Endothelial cell of umbilical vein (primary cell): ENCODE data around the gene TTF2. TPM values are rescaled to one million over a fixed set of nuclear protein-coding genes. Genes with fewer than 3 reads are reported as not detected.

Experiments
- BruUV-seq: library from RNA; stranded (reverse); fragments of 400-500 nt; replicated peaks from 2 replicates; lab custom pipeline; 2021; lab: Mats Ljungman, UMichigan
- CTCF ChIA-PET: fragments of 300-600, 350-600 bp; sonication (Branson Sonifier 250); formaldehyde crosslinking; loops from one replicate; lab custom pipeline; 2021; ENCODE audit warnings: antibody characterized with exemption, inconsistent platforms; lab: Charles Lee
- POLR2A ChIA-PET: fragments of 300-600, 350-600 bp; sonication (Branson Sonifier 250); formaldehyde crosslinking; loops from one replicate; lab custom pipeline; 2021; ENCODE audit warnings: antibody characterized with exemption, inconsistent platforms; lab: Charles Lee
- DNase-seq: peaks from one replicate; pipeline ENCODE4 v3.0.0-alpha.2; 2011; ENCODE audit warnings: low read depth, low spot score
- FAIRE-seq: peaks from 2 replicates; lab custom pipeline; 2011; peaks lifted over from hg19 to GRCh38; lab: Jason Lieb, UNC
- H2AFZ ChIP-seq: 2 replicates; pipeline ENCODE4 v1.6.0; 2012; ENCODE audit warnings: low read depth, low read length, control low read depth, inconsistent platforms
- H3K27ac ChIP-seq: 2 replicates; pipeline ENCODE4 v1.5.1; 2011; ENCODE audit warnings: low read depth, mild to moderate bottlenecking, control low read depth, low read length, moderate library complexity; ENCODE audit not compliant: insufficient read depth
- H3K27me3 ChIP-seq, 2 experiments: 2 replicates each; pipeline versions ENCODE4 v1.6.0 to v1.6.1; 2011; ENCODE audit warnings: low read length in 2 of 2, mixed read lengths in 1 of 2; ENCODE audit not compliant: control insufficient read depth in 2 of 2, insufficient read depth in 2 of 2
- H3K36me3 ChIP-seq, 2 experiments: 2 replicates in 1 of 2; 3 replicates in 1 of 2; pipeline ENCODE4 v1.5.1; 2011; ENCODE audit warnings: low read length in 2 of 2, mild to moderate bottlenecking in 1 of 2, moderate library complexity in 1 of 2; ENCODE audit not compliant: control insufficient read depth in 2 of 2, insufficient read depth in 2 of 2; ENCODE audit errors: extremely low read depth in 1 of 2
- H3K4me1 ChIP-seq: 3 replicates; pipeline ENCODE4 v1.5.1; 2011; ENCODE audit warnings: mild to moderate bottlenecking, low read length; ENCODE audit not compliant: control insufficient read depth, insufficient read depth; ENCODE audit errors: extremely low read depth
- H3K4me2 ChIP-seq: 2 replicates; pipeline ENCODE4 v1.6.1; 2011; ENCODE audit warnings: low read length, control low read depth, mixed read lengths; ENCODE audit not compliant: insufficient read depth
- H3K4me3 ChIP-seq, 3 experiments: fragments of 200-600 bp in 1 of 3; sonication (generic), shearing (Covaris generic) in 1 of 3; replicated peaks in 1 of 3; 2 replicates each; pipeline ENCODE4 v1.5.1; 2011 to 2016; ENCODE audit warnings: control low read depth in 3 of 3, low read length in 3 of 3, mild to moderate bottlenecking in 2 of 3, inconsistent platforms in 1 of 3, low read depth in 1 of 3, moderate library complexity in 1 of 3; ENCODE audit not compliant: insufficient read depth in 1 of 3
- H3K79me2 ChIP-seq: 2 replicates; pipeline ENCODE4 v1.6.0; 2012; ENCODE audit warnings: low read length, inconsistent platforms; ENCODE audit not compliant: control insufficient read depth, insufficient read depth
- H3K9ac ChIP-seq: replicated peaks from 2 replicates; pipeline ENCODE3; 2011; ENCODE audit warnings: low read length, control low read depth; ENCODE audit not compliant: insufficient read depth; ENCODE audit errors: extremely low read depth
- H3K9me1 ChIP-seq: replicated peaks from 3 replicates; pipeline ENCODE4 v1.6.0; 2011; ENCODE audit warnings: mild to moderate bottlenecking, low read length; ENCODE audit not compliant: control insufficient read depth, insufficient read depth; ENCODE audit errors: extremely low read depth
- H3K9me3 ChIP-seq: replicated peaks from 2 replicates; pipeline ENCODE4 v1.5.1; 2012; ENCODE audit warnings: low read length, inconsistent platforms; ENCODE audit not compliant: control insufficient read depth, insufficient read depth
- H4K20me1 ChIP-seq: replicated peaks from 2 replicates; pipeline ENCODE3; 2011; ENCODE audit warnings: mild to moderate bottlenecking, low read length; ENCODE audit not compliant: control insufficient read depth, insufficient read depth; ENCODE audit errors: extremely low read depth
- EZH2 ChIP-seq: IDR thresholded peaks from 2 replicates; pipeline ENCODE4 v1.6.1; 2012; ENCODE audit warnings: borderline replicate concordance, low read depth, mild to moderate bottlenecking, moderate library complexity, low read length, inconsistent platforms; ENCODE audit not compliant: severe bottlenecking
- FOS ChIP-seq: IDR thresholded peaks from 2 replicates; pipeline ENCODE4 v1.6.1; 2011; ENCODE audit warnings: mild to moderate bottlenecking, low read length, moderate library complexity, borderline replicate concordance; ENCODE audit not compliant: insufficient read depth
- GATA2 ChIP-seq: IDR thresholded peaks from 2 replicates; pipeline ENCODE4 v1.7.0; 2011; ENCODE audit warnings: low read depth, mild to moderate bottlenecking, moderate library complexity, mixed read lengths, low read length; ENCODE audit not compliant: insufficient read length, insufficient read depth
- JUN ChIP-seq: IDR thresholded peaks from 2 replicates; pipeline ENCODE4 v1.6.1; 2011; ENCODE audit warnings: borderline replicate concordance, low read depth; ENCODE audit not compliant: insufficient read length, insufficient read depth
- MYC ChIP-seq: IDR thresholded peaks from one replicate; pipeline ENCODE4 v1.6.1; 2011; ENCODE audit warnings: mild to moderate bottlenecking, low read depth, low read length
- POLR2A ChIP-seq: IDR thresholded peaks from 2 replicates; pipeline ENCODE4 v1.6.1; 2012; ENCODE audit warnings: low read depth, mild to moderate bottlenecking, control low read depth, low read length
- dilution Hi-C: fragments of 300-500 bp; cut with MboI; formaldehyde crosslinking; loops from one replicate; pipeline ENCODE4 v1.15.0; 2019; ENCODE audit warnings: low sequenced_read_pairs; ENCODE audit not compliant: extremely low pct_ligation_motif_present
- intact Hi-C: fragments of 100-400 bp; cut with micrococcal nuclease; formaldehyde crosslinking; loops from one replicate; pipeline ENCODE4 v1.10.0; 2022
- polyA plus RNA-seq, 4 experiments: library from polyadenylated mRNA; depleted of rRNA in 3 of 4; stranded (reverse) in 3 of 4; unstranded in 1 of 4; fragments of >200 nt; gene quantifications; 2 replicates each; pipeline versions ENCODE4 v1.2.1 to v1.2.3, GENCODE V29; 2011 to 2012; ENCODE audit warnings: missing spikeins in 1 of 4
- total RNA-seq: library from RNA; stranded (reverse); gene quantifications from 2 replicates; pipeline ENCODE4 v1.2.3, GENCODE V29; 2021
- TF ChIP-seq, protein P1 (sequence below): IDR thresholded peaks from 2 replicates; pipeline ENCODE4 v1.6.1; 2011; ENCODE audit not compliant: insufficient read depth, insufficient read length
- TF ChIP-seq, protein P2 (sequence below), 2 donors: IDR thresholded peaks; 1 replicate in 1 of 2; 2 replicates in 1 of 2; pipeline ENCODE4 v1.5.1; 2011; ENCODE audit warnings: low read length in 2 of 2, mild to moderate bottlenecking in 2 of 2, moderate library complexity in 2 of 2, control low read depth in 1 of 2, inconsistent platforms in 1 of 2, low read depth in 1 of 2; ENCODE audit not compliant: insufficient read depth in 1 of 2; ENCODE audit errors: extremely low read depth in 1 of 2

TTF2 gene
- total and polyA plus RNA-seq, 2 donors (not counting 3 experiments of a cell fraction or from before 2014, with no cell fraction given): 8.8 to 44.4 TPM

DNA sequence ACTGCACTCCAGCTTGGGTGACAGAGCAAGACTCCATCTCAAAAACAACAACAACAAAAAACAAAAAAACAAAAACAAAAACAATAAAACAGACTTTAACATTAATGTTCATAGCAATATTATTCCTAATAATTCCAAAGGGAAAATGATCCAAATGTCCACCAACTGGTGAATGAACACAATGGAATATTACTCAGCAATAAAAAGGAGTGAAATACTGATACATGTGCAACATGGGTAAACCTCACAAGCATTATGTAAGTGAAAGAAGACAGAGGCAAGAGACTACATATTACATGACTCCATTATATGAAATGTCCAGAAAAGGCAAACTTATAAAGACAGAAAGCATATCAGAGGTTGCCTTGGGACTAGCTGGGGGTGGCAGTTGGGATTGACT, 6.1 kb upstream of the TTF2 start:
- dilution Hi-C loops: no loop called here
- FAIRE-seq (no peak), DNase-seq (no peak)
- intact Hi-C loops: no loop called here
- POLR2A ChIA-PET: no interaction called here
- CTCF ChIA-PET: interaction anchor here (0.9 to 2.8 kb wide), 5 partner anchors 200 to 329 kb away, joined by 3 to 31 read pairs (median 4); no protein-coding TSS in a partner anchor
- H3K79me2 ChIP-seq: no peaks in the 10 kb centered on the region
- H2AFZ ChIP-seq: no peak overlapping the region
- H3K9me3 ChIP-seq: no peaks in the 10 kb centered on the region
- no peak overlapping the region for H3K27ac ChIP-seq
- no peaks in the 10 kb centered on the region for H4K20me1 ChIP-seq
- no peak overlapping the region for H3K4me2 ChIP-seq
- H3K27me3 ChIP-seq: no peaks in the 10 kb centered on the region
- H3K9ac ChIP-seq: no peak overlapping the region
- no peaks in the 10 kb centered on the region for H3K36me3 ChIP-seq
- TF ChIP-seq GATA2 (no peak), MYC (no peak), JUN (no peak)
- TF ChIP-seq, protein P1, sequence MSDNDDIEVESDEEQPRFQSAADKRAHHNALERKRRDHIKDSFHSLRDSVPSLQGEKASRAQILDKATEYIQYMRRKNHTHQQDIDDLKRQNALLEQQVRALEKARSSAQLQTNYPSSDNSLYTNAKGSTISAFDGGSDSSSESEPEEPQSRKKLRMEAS: no peak
- peaks cover 10% of the 10 kb centered on the region for H3K4me1 ChIP-seq
- H3K9me1 ChIP-seq: no peaks in the 10 kb centered on the region
- H3K4me3 ChIP-seq: no peak overlapping the region
- no TSS peak for BruUV-seq

- Histone ChIP-seq H3K9me3 (no peaks in the 10 kb centered on the region), H3K9me1 (no peaks in the 10 kb centered on the region), H2AFZ (peak overlapping the region; percentile 88), H3K4me3 (peak overlapping the region in 2 of 3 experiments; percentile 14 to 64), H3K79me2 (no peaks in the 10 kb centered on the region), H3K4me1 (peaks cover 9% of the 10 kb centered on the region), H3K9ac (peak overlapping the region; percentile 50), H3K27me3 (no peaks in the 10 kb centered on the region), H3K27ac (no peak overlapping the region), H4K20me1 (no peaks in the 10 kb centered on the region), H3K4me2 (peak overlapping the region; percentile 68), H3K36me3 (no peaks in the 10 kb centered on the region)
- POLR2A ChIA-PET: no interaction called here
- dilution Hi-C loops: no loop called here
- DNase-seq: no peak
- no TSS peak for BruUV-seq
- CTCF ChIA-PET: interaction anchor here (0.9 to 5.9 kb wide), 11 partner anchors 9 to 484 kb away, joined by 3 to 91 read pairs (median 5); no protein-coding TSS in a partner anchor
- TF ChIP-seq GATA2 (no peak), FOS (no peak), EZH2 (no peak), JUN (no peak), POLR2A (no peak)
- TF ChIP-seq, protein P1: no peak
- TF ChIP-seq, protein P2, sequence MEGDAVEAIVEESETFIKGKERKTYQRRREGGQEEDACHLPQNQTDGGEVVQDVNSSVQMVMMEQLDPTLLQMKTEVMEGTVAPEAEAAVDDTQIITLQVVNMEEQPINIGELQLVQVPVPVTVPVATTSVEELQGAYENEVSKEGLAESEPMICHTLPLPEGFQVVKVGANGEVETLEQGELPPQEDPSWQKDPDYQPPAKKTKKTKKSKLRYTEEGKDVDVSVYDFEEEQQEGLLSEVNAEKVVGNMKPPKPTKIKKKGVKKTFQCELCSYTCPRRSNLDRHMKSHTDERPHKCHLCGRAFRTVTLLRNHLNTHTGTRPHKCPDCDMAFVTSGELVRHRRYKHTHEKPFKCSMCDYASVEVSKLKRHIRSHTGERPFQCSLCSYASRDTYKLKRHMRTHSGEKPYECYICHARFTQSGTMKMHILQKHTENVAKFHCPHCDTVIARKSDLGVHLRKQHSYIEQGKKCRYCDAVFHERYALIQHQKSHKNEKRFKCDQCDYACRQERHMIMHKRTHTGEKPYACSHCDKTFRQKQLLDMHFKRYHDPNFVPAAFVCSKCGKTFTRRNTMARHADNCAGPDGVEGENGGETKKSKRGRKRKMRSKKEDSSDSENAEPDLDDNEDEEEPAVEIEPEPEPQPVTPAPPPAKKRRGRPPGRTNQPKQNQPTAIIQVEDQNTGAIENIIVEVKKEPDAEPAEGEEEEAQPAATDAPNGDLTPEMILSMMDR (IDR thresholded peaks at IDR 0.05; ENCODE audit: extremely low read depth in 1 of 2, insufficient read depth in 1 of 2, low read depth in 1 of 2, low read length in 2 of 2): no peak
- no peak for FAIRE-seq
- intact Hi-C loops: loop anchor here (2.0 kb wide), 1 partner anchor 488 kb away; the partner anchor contains the start of gene CD58
These were observed 1.3 kb upstream of the TTF2 start for GRCh38 chr1:117058810-117059209.
